PC-3 (cell line): ENCODE results near the gene GPR149. TPM values are rescaled to one million over a fixed set of nuclear protein-coding genes. Genes with fewer than 3 reads are reported as not detected.

Experiments used
- ATAC-seq: fragments of 200-7000 bp; cut with Tn5 transposase; 2 replicates; pipeline ENCODE4 v1.9.1; 2020; ENCODE audit warnings: mild to moderate bottlenecking, moderate library complexity
- BruUV-seq: library from RNA; stranded (reverse); fragments of 400-500 nt; replicated peaks from 2 replicates; lab custom pipeline; 2021; lab: Mats Ljungman, UMichigan
- CTCF ChIA-PET: fragments of 300-600 bp; sonication (Branson Sonifier 250); formaldehyde crosslinking; loops from one replicate; lab custom pipeline; 2022; ENCODE audit warnings: antibody characterized with exemption; lab: Charles Lee
- POLR2A ChIA-PET: fragments of 300-600 bp; sonication (Branson Sonifier 250); formaldehyde crosslinking; loops from one replicate; lab custom pipeline; 2022; ENCODE audit warnings: antibody characterized with exemption; ENCODE audit not compliant: unreplicated experiment; lab: Charles Lee
- DNase-seq: peaks from one replicate; pipeline ENCODE4 v3.0.0-alpha.2; 2015
- H2AFZ ChIP-seq: fragments of 300-600 bp; sonication (generic); 2 replicates; pipeline ENCODE4 v1.6.0; 2016; ENCODE audit warnings: antibody characterized with exemption, low read length
- H3F3A ChIP-seq: fragments of 300-600 bp; sonication (generic); one replicate; pipeline ENCODE4 v1.6.0; 2017; ENCODE audit warnings: antibody characterized with exemption, low read length, control low read depth, mild to moderate bottlenecking; ENCODE audit not compliant: unreplicated experiment
- H3K27ac ChIP-seq: fragments of 300-600 bp; sonication (generic); 2 replicates; pipeline ENCODE4 v1.5.1; 2016; ENCODE audit warnings: mild to moderate bottlenecking, low read length
- H3K27me3 ChIP-seq: fragments of 300-600 bp; sonication (generic); 2 replicates; pipeline ENCODE4 v1.6.1; 2016; ENCODE audit warnings: low read length, mixed read lengths
- H3K36me3 ChIP-seq: fragments of 300-600 bp; sonication (generic); 2 replicates; pipeline ENCODE4 v1.6.1; 2016; ENCODE audit warnings: low read depth, mixed run types, low read length, mixed read lengths
- H3K4me1 ChIP-seq: fragments of 300-600 bp; sonication (generic); 2 replicates; pipeline ENCODE4 v1.5.1; 2016; ENCODE audit warnings: low read length; ENCODE audit not compliant: insufficient read depth
- H3K4me2 ChIP-seq: fragments of 300-600 bp; sonication (generic); 2 replicates; pipeline ENCODE4 v1.6.0; 2016; ENCODE audit warnings: low read length
- H3K4me3 ChIP-seq: fragments of 300-600 bp; sonication (generic); 2 replicates; pipeline ENCODE4 v1.5.1; 2016; ENCODE audit warnings: mild to moderate bottlenecking, low read length, mixed read lengths
- H3K79me2 ChIP-seq: fragments of 300-600 bp; sonication (generic); 2 replicates; pipeline ENCODE4 v1.6.1; 2017; ENCODE audit warnings: low read length, mixed read lengths
- H3K9ac ChIP-seq: fragments of 300-600 bp; sonication (generic); 2 replicates; pipeline ENCODE4 v1.6.0; 2016; ENCODE audit warnings: mild to moderate bottlenecking, low read length
- H3K9me2 ChIP-seq: fragments of 300-600 bp; sonication (generic); replicated peaks from 2 replicates; pipeline ENCODE4 v1.6.1; 2016; ENCODE audit warnings: mixed run types, low read length, mixed read lengths
- H3K9me3 ChIP-seq: fragments of 300-600 bp; sonication (generic); 2 replicates; pipeline ENCODE4 v1.6.1; 2016; ENCODE audit warnings: low read length, mixed read lengths
- H4K20me1 ChIP-seq: fragments of 300-600 bp; sonication (generic); 2 replicates; pipeline ENCODE4 v1.6.1; 2016; ENCODE audit warnings: low read length, mixed read lengths
- CTCF ChIP-seq: fragments of 300-600 bp; sonication (generic); conservative IDR thresholded peaks from 2 replicates; pipeline ENCODE4 v1.5.1; 2017; ENCODE audit warnings: antibody characterized with exemption, low read depth, mild to moderate bottlenecking, low read length
- EZH2 ChIP-seq: fragments of 300-600 bp; sonication (generic); IDR thresholded peaks from one replicate; pipeline ENCODE4 v1.6.1; 2017; ENCODE audit warnings: antibody characterized with exemption, mild to moderate bottlenecking, low read length; ENCODE audit not compliant: unreplicated experiment
- EZH2phosphoT487 ChIP-seq: fragments of 300-600 bp; sonication (generic); IDR thresholded peaks from 2 replicates; pipeline ENCODE4 v1.6.1; 2018; ENCODE audit warnings: mild to moderate bottlenecking, antibody characterized with exemption, low read length, borderline replicate concordance
- intact Hi-C: fragments of 100-400 bp; cut with micrococcal nuclease; formaldehyde crosslinking; loops from 2 replicates; pipeline ENCODE4 v1.9.0; 2023
- total RNA-seq: library from RNA; depleted of rRNA; stranded (reverse); fragments of >200 nt; gene quantifications from 2 replicates; pipeline ENCODE4 v1.2.3, GENCODE V29; 2014

The GPR149 gene
- total RNA-seq, 1 experiment from 2014 or later: not detected

- no peak for TF ChIP-seq EZH2
- TF ChIP-seq CTCF: peak; percentile 58
- no peak for TF ChIP-seq EZH2phosphoT487
- Histone ChIP-seq H3K36me3 (no peaks in the 10 kb centered on the region), H3K4me1 (no peaks in the 10 kb centered on the region), H3K9me3 (no peaks in the 10 kb centered on the region), H2AFZ (no peak overlapping the region), H3K4me3 (no peak overlapping the region), H3K9ac (no peak overlapping the region), H3K27ac (no peak overlapping the region), H3K79me2 (no peaks in the 10 kb centered on the region), H3K9me2 (no peaks in the 10 kb centered on the region), H4K20me1 (no peaks in the 10 kb centered on the region), H3K27me3 (peaks cover 35% of the 10 kb centered on the region), H3F3A (no peaks in the 10 kb centered on the region), H3K4me2 (no peak overlapping the region)
- ChIA-PET CTCF (no interaction called here), POLR2A (no interaction called here)
- DNase-seq: peak; percentile 70
- ATAC-seq: peak; percentile 57
- intact Hi-C loops: loop anchor here (1.0 to 5.0 kb wide), 4 partner anchors 187 to 988 kb away; no protein-coding TSS in a partner anchor
- BruUV-seq: no TSS peak
Observed at GRCh38 chr3:154334973-154335420, 95.0 kb downstream of the GPR149 start.

- ATAC-seq (no peak), DNase-seq (no peak)
- Histone ChIP-seq H3K27ac (no peak overlapping the region), H3K4me2 (no peak overlapping the region), H3K9me3 (no peaks in the 10 kb centered on the region), H4K20me1 (0 out of 2 replicates have a peak, but pooled peaks cover under 1% of the 10 kb centered on the region), H3K4me3 (no peak overlapping the region), H3K4me1 (peaks cover 6% of the 10 kb centered on the region), H3K27me3 (peaks cover 1% of the 10 kb centered on the region; the same call in 1 of the 2 replicates), H3K36me3 (no peaks in the 10 kb centered on the region), H3F3A (no peaks in the 10 kb centered on the region), H3K9me2 (no peaks in the 10 kb centered on the region), H3K9ac (no peak overlapping the region), H2AFZ (no peak overlapping the region), H3K79me2 (peaks cover 17% of the 10 kb centered on the region)
- POLR2A ChIA-PET: no interaction called here
- CTCF ChIA-PET: no interaction called here
- BruUV-seq: no TSS peak
- TF ChIP-seq EZH2phosphoT487 (no peak), CTCF (no peak), EZH2 (no peak)
- intact Hi-C loops: no loop called here
Observed at GRCh38 chr3:154327871-154328270, 102.1 kb downstream of the GPR149 start.

- H3F3A ChIP-seq: no peaks in the 10 kb centered on the region
- DNase-seq (no peak), ATAC-seq (peak; percentile 13)
- no peaks in the 10 kb centered on the region for H3K36me3 ChIP-seq
- peaks cover 19% of the 10 kb centered on the region for H3K4me1 ChIP-seq
- peak overlapping the region; percentile 97 for H3K4me3 ChIP-seq
- BruUV-seq: TSS peak; percentile 91
- H2AFZ ChIP-seq: peak overlapping the region; percentile 85
- peak overlapping the region; percentile 97; the same call in 1 of the 2 replicates for H3K9ac ChIP-seq
- CTCF ChIA-PET: interaction anchor here (0.7 kb wide), 1 partner anchor 970 kb away, joined by 3 read pairs; no protein-coding TSS in a partner anchor
- no peak overlapping the region for H3K27ac ChIP-seq
- H3K9me2 ChIP-seq: no peaks in the 10 kb centered on the region
- H3K4me2 ChIP-seq: peak overlapping the region; percentile 97
- H3K79me2 ChIP-seq: peaks cover 46% of the 10 kb centered on the region
- intact Hi-C loops: no loop called here
- H4K20me1 ChIP-seq: peaks cover 28% of the 10 kb centered on the region
- no peaks in the 10 kb centered on the region for H3K27me3 ChIP-seq
- no peaks in the 10 kb centered on the region for H3K9me3 ChIP-seq
- TF ChIP-seq EZH2phosphoT487 (no peak), CTCF (no peak), EZH2 (no peak)
- POLR2A ChIA-PET: no interaction called here
Observed at GRCh38 chr3:154324919-154325318, 105.1 kb downstream of the GPR149 start.
